GM19328 (cell line): ENCODE data around the gene KDM8.

Source experiments
- ATAC-seq: cut with Tn5 transposase; IDR thresholded peaks from one replicate; pipeline ENCODE4 v1.9.1; 2021; ENCODE audit warnings: mild to moderate bottlenecking, moderate library complexity; ENCODE audit not compliant: unreplicated experiment

KDM8 gene

DNA sequence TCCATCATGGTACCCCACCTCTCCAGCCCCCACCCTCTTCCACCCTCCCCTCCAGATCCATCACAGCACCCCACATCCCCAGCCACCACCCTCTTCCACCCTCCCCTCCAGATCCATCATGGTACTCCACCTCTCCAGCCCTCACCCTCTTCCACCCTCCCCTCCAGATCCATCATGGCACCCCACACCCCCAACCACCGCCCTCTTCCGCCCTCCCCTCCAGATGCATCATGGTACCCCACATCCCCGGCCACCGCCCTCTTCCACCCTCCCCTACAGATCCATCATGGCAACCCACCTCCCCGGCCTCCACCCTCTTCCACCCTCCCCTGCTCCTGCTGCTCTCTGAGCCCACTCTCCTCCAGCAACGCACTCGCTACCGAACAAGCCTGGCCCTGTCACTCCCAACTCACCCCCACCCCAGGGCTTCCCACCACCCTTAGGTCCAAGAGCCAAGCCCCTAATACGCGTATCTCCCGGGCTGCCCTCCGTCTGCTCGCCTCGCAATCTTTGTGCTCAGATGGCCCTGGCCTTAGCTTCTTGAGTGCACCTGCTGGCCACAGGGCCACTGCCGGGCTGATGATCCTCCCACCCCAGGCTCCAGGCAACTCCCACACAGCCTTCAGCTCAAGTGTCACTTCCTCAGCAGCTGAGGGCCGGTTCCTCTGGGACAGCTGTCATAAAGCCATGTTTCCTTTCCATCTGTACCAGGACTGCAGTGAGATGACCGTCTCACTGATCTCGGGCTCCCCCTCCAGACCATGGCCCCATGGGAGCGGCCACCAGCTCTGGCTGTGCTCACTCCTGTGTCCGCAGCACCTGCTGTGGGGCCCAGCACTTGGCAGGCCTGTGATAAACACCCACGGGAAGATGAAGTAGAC, 25.5 kb downstream of the KDM8 start:
- ATAC-seq = no peak

DNA sequence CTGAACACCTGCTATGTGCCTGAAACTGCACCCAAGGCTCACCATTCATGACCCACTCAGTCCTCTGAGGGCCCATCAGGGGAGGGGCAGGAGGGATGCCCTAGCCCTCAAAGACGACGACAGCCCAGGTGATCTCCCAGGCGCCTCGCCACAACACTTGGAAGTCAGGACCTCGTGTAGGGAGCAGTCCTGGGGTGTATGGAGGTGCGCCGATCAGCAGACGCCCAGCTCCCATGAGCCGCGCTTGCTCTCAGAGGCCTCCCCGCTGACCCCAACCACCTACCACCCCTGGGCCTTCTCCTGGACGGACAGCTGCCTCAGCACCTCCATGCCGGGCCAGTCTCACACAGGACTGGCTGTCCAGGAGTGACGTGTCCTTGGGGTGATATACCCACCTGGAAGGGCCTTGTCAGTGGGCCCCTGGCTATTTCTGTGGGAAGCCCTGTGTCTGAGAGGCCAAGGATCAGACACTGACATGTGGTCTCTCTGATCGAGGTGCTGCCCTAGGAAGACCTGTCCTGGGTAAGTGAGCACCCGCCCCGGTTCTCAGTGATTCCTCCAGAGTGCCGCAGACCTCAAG, 26.7 kb downstream of the KDM8 start:
- ATAC-seq = no peak

DNA sequence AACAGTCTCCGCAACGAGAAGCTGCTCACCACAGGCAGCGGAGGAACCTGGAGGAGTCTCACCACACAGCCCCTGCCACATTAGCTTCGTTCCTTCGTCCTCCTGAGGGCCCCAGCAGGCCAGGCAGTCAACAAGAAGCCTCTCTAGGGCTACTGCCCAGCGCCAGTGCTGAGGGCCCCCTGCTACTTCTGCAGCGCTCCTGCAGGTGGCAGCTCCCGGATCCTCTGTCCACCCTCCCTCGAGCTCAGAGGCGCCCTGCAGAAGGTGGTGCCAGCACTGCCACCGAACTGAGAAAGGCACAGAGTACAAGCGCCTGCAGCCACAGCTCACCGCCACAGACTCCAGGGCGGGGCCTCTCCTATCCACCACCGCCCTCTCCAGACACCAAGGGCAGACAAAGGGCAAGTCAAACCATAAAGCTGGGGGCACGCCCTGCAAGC, 27.3 kb downstream of the KDM8 start:
- ATAC-seq = no peak

DNA sequence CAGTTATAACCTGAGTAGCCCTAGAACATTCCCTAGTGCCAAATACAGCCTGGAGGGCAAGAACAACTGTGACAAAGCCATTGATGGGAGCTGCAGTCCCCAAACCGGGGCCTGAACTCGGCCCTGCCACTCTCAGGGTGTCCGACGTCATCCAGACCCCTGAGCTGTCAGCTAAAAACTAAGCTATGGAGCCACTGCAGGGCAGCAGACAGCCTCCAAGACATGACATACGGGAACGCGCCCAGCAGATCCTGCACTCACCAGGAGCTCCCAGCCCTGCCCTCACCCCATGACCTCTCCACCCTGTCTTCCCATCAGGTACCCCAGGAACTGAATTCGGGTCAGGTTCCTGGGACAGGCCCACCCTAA, 28.4 kb downstream of the KDM8 start:
- ATAC-seq = no peak

DNA sequence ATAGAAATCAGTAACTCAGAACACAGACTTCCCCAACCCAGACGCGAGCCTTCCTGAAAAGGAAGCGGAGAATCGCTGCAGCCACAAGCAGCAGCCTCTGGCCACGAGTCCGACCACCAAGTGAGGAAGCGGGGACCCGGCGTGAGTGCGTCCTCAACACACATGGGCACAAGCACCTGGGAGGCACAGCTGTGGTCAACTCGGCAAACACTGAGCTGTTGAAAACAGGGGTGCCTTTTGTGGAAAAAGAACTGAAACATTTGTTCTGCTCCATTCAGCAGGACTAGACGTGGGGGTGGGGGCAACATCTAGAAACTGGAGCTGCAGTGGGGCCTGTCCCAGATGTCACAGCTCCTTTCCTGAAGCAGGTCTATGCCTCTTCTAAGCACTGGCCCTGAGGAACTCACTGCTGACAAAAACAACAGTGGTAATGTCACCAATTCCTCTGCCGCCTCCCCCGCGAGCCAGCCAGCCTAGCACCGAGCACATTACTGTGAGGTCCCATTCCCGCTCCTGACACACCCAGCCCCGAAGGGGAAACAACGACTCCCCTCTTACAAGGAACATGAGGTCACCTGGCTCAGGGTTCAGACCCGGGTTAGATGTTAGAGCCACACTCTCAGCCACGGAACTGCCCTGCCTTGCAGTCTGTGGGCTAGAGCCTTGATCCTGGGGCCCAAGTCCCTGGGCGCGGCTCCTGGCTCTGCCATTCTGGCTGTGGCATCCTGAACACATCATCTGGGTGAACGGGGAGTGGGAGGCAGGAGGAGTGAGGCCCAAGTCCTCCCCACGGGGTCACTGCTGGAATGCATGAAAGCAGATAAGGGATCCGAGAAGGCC, 29.0 kb downstream of the KDM8 start:
- no peak for ATAC-seq

DNA sequence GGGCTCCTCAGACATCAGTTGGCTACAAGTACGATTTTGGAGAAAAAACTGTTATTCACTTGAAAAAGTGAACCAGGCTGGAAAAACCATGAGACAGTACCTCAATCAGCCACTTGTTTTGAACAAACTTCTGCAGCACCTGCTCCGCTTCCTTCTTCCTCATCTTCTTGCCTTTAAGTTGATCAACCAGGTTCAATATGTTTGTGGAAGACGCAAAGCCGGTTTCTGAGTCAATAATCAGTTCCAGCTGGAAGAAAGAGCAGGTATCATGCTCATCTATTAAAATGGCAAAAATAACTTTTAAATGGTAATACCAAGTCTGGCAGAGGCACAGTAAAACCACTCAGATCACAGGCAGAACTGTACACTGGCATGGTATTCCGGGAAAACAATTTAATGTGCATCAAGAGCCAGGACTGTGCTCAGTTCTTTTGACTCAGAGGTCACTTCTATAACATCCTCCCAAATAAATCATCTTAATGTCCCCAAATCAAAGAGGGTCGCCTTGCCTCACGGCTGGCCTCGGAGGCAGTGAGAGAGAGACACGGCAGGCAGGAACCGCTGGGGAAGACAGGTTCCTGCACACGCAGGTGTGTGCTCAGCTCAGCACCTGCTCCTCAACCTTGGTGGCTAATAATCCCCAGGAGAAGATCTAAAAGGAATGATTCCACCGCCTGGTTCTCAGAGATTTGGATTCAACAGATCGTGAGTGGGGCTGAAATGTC, 29.7 kb downstream of the KDM8 start:
- ATAC-seq = no peak

DNA sequence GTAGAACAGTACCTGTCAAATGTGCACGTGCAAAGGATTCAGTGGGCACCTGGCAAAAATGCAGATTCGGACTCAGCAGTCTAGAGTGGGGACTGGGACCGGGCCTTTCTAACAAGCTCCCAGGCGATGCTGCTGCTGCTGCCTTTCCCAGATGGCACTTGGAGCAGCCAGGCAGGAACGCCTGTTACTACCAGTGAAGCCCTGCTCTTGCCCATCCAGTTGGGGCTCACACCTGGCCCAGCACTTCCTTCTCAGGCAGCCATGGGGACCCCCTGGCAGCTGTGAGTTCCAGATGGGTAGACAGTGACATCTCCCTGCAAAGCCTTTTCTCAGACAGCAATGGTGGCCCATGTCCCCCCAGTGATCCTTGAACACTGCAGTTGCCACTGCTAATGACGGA, 30.4 kb downstream of the KDM8 start:
- no peak for ATAC-seq

DNA sequence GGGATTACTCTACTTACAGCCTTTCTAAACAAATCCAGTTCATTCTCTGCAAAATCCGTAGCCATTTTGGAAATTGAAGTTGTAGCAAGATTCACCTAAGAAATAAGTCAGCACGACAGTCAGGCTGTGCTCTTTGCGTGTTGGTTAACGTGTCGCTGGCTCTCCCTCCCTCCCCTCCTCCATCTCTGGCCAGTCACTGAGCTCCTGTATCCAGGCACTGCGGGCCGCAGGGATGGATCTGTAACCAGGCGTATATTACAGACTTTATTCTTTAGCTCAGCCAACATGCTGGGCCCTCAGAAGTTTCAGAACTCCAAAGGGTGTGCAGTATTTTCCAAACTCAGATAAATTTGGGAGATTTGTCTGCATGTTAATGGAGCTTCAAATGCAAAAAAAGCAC, 30.8 kb downstream of the KDM8 start:
- ATAC-seq = no peak

DNA sequence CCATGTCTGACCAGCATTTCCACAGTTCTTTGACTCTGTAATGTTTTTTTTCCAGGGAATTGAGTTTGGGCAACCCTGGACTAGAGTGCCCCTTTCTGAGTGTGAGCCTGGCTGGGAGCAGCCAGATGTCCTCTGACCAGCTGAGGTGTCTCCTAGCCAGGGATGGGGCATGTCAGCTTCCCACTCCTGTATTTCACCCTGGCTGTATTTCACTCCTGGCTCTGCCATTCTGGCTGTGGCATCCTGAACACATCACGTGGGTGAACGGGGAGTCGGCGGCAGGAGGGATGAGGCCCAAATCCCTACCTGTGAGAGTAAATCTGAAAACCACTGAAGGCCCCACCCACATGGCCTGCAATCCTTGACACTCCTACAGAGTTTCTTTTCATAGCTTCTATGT, 31.3 kb downstream of the KDM8 start:
- ATAC-seq = no peak

DNA sequence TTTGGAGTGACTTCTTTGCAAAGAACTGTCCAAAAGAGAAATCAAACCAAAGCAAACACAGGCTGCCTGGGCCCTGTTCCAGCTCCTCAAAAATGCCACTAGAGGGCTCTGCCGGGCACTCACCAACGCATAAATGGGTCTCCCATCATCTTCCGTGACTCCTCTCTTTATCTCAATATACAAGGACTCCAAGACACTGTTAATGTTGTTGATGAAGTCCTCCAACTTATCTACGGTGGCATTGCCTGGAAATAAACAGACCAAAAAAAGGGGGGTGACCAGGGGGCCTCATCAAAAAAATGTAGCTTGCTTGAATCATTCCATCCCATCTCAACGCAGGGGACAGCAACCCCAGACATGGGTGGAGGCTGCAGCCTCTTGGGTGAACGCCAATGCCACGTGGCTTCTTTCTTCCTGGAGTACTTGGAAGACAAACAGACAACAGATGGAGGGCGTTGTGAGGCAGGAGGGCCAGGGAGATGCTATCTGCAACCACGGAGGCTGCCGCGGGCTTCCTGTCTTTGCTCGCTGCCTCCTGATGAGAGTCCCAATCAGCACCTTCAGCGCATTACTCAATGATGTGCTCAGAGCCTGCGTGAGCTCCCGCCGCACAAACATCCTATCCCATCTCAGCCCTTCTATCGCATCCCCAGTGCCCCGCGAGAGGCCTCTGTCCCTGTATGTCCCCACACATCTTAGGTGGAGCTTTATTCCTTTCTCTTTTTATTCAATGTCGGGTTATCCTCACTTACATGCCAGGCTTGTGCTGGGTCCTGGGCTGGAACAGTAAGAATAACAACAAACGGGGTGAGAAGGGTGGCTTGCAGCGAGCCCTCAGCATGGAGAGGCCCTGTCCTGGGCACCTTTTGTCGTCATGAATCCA, 32.0 kb downstream of the KDM8 start:
- no peak for ATAC-seq

DNA sequence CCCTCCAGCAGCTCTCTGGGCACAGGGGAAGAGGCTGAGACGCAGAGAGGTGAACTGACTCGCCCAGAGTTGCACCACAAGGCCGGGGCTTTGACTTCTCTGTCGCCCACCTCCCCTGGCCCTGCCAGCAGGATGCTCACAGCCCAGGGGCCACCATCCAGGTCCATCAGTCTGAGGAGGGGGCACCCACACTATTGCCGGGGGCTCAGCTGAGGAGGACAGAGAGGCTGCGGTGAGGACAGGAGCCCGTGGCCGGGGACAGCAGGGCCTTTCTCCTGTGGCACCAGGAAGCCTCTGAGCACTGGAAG, 32.6 kb downstream of the KDM8 start:
- no peak for ATAC-seq

DNA sequence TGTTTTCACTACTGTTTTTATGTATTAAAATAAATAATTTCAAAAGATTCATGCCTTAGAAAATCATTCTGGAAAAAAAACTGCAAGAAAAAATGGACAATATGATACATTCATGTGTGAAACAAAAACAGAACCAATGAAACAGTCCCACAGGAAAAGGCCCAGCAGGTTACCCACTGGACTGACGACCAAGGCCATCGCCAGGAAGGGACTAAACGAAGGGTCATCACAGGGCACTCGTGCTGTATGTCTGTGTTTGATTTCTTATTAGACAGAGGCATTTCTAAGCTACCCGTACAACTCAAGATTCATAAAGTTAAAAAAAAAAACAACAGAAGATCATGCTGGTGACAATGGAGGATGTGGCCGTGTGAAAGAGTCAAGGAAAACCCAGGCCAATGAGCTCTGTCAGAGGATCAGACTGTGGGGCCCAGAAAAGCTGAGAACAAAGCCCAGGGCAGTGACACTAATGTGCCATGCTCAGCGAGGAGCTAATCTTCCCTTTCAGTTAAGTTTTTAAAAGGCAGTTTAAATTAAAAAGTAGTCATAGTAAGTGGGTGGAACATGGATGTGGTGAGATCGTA, 33.4 kb downstream of the KDM8 start:
- ATAC-seq = no peak

DNA sequence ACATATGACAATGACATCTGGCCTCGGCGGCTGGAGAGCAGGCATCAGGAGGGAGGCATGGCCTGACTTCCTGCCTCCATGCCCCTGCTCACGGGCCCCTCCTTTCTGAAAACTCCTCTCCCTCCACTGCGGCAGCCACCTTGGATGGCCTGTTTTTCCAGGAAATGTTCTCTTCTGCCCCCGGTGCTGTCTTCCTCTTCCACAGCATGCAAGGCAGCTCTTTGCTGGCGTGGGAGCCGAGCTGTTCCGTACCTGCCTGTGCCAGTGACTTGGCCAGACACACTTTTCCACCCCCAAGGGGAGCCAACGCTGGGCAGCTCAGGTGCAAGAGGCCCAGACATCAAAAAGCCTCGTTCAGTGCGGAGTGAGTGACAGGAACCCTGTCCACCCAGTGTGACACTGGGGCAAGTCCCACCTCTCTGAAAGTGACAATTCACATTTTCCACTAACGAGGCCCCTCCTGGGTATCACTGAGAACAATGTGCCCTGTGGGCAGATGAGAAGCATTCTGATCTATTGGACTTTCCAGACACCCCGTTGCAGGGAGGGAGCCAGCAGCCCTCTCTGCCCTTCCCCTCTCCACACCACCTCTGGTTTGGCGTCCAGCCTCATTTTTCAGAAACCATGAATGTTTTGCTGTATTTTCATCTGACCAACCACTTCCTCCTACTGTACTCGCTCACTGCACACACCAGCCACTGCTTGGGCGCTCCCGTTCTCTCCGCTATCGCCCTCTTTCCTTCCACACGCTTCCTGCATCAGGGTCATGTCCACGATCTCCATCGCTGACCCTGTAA, 34.1 kb downstream of the KDM8 start:
- peak; percentile 68 for ATAC-seq

DNA sequence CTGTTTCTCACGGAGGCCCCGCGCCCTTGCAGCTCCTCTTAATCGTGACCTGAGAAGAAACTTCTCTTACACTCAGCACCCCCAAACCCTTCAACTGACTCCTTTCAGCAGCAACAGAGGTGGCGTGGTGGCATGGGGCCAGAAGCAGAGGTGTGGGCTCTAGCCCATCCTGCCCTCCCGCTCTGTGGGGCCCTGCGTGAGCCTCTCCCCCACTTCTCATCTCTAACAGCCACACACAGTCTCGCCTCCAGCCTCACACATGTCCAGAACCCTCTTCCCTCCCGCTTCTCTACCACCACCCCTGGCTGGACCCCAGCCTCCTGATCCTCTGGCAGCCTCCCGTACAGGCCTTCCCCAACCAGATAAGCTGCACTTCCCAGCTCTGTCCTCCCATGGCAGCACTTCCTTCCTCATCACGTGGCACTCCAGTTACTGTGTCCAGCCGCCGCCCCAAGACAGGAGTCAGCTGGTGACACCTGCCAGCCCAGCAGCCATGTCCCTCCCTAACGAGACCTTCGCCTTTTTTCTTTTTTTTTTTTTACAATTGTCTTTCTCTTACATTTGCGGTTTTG, 34.8 kb downstream of the KDM8 start:
- ATAC-seq = no peak

DNA sequence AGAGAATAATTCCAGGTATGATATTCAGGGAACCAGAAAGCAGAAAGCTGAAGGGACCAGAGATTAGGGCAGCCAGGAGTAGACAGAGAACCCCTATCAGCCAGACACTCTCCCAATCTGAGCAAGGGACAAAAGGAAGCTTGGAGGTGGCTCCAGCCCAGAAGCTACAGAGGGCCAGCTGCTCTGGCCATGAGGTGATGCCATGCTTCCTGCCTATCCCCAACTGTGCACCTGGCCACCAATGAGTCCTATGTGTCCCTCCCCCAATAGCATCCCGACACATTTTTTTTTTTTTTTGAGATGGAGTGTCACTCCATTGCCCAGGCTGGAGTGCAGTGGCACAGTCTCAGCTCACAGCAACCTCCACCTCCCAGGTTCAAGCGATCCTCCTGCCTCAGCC, 35.3 kb downstream of the KDM8 start:
- no peak for ATAC-seq

DNA sequence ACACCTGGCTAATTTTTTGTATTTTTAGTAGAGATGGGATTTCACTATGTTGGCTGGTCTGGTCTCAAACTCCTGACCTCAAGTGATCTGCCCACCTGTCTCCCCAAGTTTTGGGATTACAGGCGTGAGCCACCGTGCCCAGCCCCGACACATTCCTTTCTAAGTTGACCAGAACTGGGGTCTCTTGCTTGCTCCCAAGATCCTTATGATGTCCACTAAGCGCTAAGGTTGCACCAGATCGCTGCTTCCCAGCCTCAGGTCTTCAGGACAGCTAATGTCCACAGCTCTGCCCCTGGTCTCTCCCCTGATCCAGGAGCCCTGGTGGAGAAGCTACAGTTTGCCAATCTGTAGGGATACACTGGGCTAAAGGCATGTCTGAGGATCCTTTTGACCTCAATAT, 35.7 kb downstream of the KDM8 start:
- ATAC-seq = no peak

DNA sequence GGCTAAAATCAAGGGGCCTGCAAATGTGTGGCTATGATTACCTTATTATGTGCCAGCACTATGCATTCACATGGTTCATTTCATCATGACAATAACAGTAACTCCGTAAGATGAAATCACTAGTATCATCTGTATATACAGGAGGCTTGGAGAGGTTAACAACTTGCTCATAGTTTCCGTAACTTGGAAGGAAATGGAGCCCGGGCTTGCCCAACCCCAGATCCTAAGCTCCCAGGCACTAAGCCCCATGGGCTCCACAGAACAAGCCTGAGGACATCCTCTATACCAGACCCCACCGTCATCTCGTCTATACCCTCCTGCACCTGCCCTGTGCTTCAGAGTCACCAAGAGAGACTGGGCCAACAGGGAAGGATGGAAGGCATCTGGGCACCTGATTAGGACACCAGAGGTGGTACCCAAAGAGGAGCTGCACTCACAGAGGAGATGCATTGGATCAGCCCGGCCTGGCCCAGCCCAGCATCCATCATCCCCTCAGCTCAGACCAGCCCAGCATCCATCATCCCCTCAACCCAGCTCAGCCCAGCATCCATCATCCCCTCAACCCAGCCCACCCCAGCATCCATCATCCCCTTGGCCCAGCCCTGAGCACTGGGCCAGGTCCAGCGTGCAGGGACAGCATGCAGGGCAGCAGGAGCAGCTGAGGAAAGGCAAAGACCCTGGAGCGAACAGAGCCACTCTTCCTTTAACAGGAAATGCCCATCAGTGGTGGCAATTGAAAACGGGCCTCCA, 36.8 kb downstream of the KDM8 start:
- ATAC-seq = no peak

DNA sequence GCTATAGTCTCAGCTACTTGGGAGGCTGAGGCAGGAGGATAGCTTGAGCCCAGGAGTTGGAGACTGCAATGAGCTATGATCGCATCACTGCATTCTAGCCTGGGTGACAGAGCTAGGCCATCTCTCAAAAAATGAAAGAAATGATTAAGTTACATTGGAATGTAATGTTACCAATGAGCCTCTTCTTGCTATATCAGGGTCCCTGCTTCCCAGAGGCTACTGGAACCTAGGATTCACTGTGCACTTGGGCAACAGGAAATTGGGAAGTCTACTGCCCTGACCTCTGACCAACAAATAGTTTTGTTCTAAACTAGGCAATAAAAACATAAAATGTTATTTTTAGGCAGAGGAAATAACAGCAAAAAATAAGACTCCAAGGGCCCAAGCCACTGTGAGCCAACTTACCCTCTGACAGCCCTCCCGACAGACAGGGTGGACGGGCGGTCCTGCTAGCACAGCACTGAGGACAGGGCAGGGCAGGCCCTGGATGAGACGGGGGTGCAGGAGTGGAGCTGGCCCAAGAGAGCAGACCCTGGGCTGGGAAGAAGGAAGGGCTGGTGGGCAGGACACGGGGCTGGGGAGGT, 37.7 kb downstream of the KDM8 start:
- ATAC-seq = no peak
